ENCODE measurements around the gene SPRR1A.

SPRR1A gene

GRCh38 chr1:152946248-152946647 is 37.6 kb upstream of the SPRR1A start:
- no peaks in the 10 kb centered on the region for H3K9me3 ChIP-seq (ENCODE audit: control insufficient read depth, low read length)
- no peak overlapping the region for H2AFZ ChIP-seq (ENCODE audit: low read depth, low read length)
- no peaks in the 10 kb centered on the region for H3K4me1 ChIP-seq (ENCODE audit: control insufficient read depth, insufficient read depth, low read depth, low read length)
- peaks cover 0 to 20% of the 10 kb centered on the region in 2 experiments for H3K27me3 ChIP-seq (ENCODE audit: control insufficient read depth in 1 of 2, insufficient read depth in 1 of 2, low read length in 2 of 2)
- no peak overlapping the region for H2BK5ac ChIP-seq (ENCODE audit: low read depth, low read length, poor library complexity, severe bottlenecking)
- H3K27ac ChIP-seq (ENCODE audit: low read length, poor library complexity, severe bottlenecking) = no peak overlapping the region
- H2BK12ac ChIP-seq (ENCODE audit: low read length in 2 of 2) = no peak overlapping the region
- no peak overlapping the region for H3K9ac ChIP-seq (ENCODE audit: low read length)
- no peak overlapping the region for H3K23ac ChIP-seq (ENCODE audit: low read length in 2 of 2)
- no peak overlapping the region for H2BK15ac ChIP-seq (ENCODE audit: low read depth, poor library complexity, severe bottlenecking)
- H3K36me3 ChIP-seq (ENCODE audit: control insufficient read depth in 1 of 2, insufficient read depth in 2 of 2, low read depth in 1 of 2, low read length in 2 of 2) = no peaks in the 10 kb centered on the region
- H2BK120ac ChIP-seq (ENCODE audit: low read depth, low read length) = no peak overlapping the region
- H3K4ac ChIP-seq (ENCODE audit: low read depth in 1 of 2, low read length in 2 of 2) = no peak overlapping the region
- no peak overlapping the region for H3K18ac ChIP-seq (ENCODE audit: low read depth in 1 of 2, low read length in 2 of 2)
- no peak for DNase-seq
- H3K79me1 ChIP-seq (replicated peaks; ENCODE audit: low read length, poor library complexity, severe bottlenecking) = no peaks in the 10 kb centered on the region
- WGBS = 38% methylated on average over 3 of the region's 3 CpGs
- no peak overlapping the region for H4K91ac ChIP-seq (ENCODE audit: low read length)
- H2AK5ac ChIP-seq (ENCODE audit: low read length, severe bottlenecking) = no peak overlapping the region
- no peak overlapping the region for H3K4me2 ChIP-seq (ENCODE audit: low read length, poor library complexity, severe bottlenecking)
- H4K8ac ChIP-seq (ENCODE audit: low read length) = no peak overlapping the region
- H3K4me3 ChIP-seq (ENCODE audit: insufficient read depth in 1 of 2, low read depth in 1 of 2, low read length in 2 of 2) = no peak overlapping the region
- no peak overlapping the region for H3K14ac ChIP-seq (ENCODE audit: low read length in 2 of 2)

GRCh38 chr1:152946651-152947256 is 37.1 kb upstream of the SPRR1A start, which contains the start of gene SPRR5:
TSS of gene SPRR5 (plus strand) at chr1:152947206. CDS start at chr1:152948555, 1,349 bp downstream.
- H2BK12ac ChIP-seq (ENCODE audit: low read length in 2 of 2) = no peak within 1 kb of the TSS
- 48% methylated on average over 2 of the region's 4 CpGs for WGBS
- H2BK5ac ChIP-seq (ENCODE audit: low read depth, low read length, poor library complexity, severe bottlenecking) = no peak within 1 kb of the TSS
- H2BK15ac ChIP-seq (ENCODE audit: low read depth, poor library complexity, severe bottlenecking) = no peak within 1 kb of the TSS
- H3K9ac ChIP-seq (ENCODE audit: low read length) = no peak within 1 kb of the TSS
- H3K4me2 ChIP-seq (ENCODE audit: low read length, poor library complexity, severe bottlenecking) = no peak within 1 kb of the TSS
- H2AK5ac ChIP-seq (ENCODE audit: low read length, severe bottlenecking) = no peak within 1 kb of the TSS
- no peak within 1 kb of the TSS for H4K8ac ChIP-seq (ENCODE audit: low read length)
- no peaks in the 10 kb centered on the region for H3K9me3 ChIP-seq (ENCODE audit: control insufficient read depth, low read length)
- no peak within 1 kb of the TSS for H4K91ac ChIP-seq (ENCODE audit: low read length)
- no peak within 1 kb of the TSS for H3K4me3 ChIP-seq (ENCODE audit: insufficient read depth in 1 of 2, low read depth in 1 of 2, low read length in 2 of 2)
- no peak within 1 kb of the TSS for H3K27ac ChIP-seq (ENCODE audit: low read length, poor library complexity, severe bottlenecking)
- H3K27me3 ChIP-seq (ENCODE audit: control insufficient read depth in 1 of 2, insufficient read depth in 1 of 2, low read length in 2 of 2) = peaks cover 0 to 20% of the 10 kb centered on the region in 2 experiments
- no peaks in the 10 kb centered on the region for H3K4me1 ChIP-seq (ENCODE audit: control insufficient read depth, insufficient read depth, low read depth, low read length)
- no peak within 1 kb of the TSS for H3K18ac ChIP-seq (ENCODE audit: low read depth in 1 of 2, low read length in 2 of 2)
- no peak for DNase-seq
- H3K36me3 ChIP-seq (ENCODE audit: control insufficient read depth in 1 of 2, insufficient read depth in 2 of 2, low read depth in 1 of 2, low read length in 2 of 2) = no peaks in the 10 kb centered on the region
- H2AFZ ChIP-seq (ENCODE audit: low read depth, low read length) = no peak within 1 kb of the TSS
- H3K4ac ChIP-seq (ENCODE audit: low read depth in 1 of 2, low read length in 2 of 2) = no peak within 1 kb of the TSS
- H2BK120ac ChIP-seq (ENCODE audit: low read depth, low read length) = no peak within 1 kb of the TSS
- H3K14ac ChIP-seq (ENCODE audit: low read length in 2 of 2) = no peak within 1 kb of the TSS
- no peaks in the 10 kb centered on the region for H3K79me1 ChIP-seq (replicated peaks; ENCODE audit: low read length, poor library complexity, severe bottlenecking)
- no peak within 1 kb of the TSS for H3K23ac ChIP-seq (ENCODE audit: low read length in 2 of 2)

GRCh38 chr1:152951711-152952110 is 32.2 kb upstream of the SPRR1A start:
- Histone ChIP-seq H2BK15ac (ENCODE audit: low read depth, poor library complexity, severe bottlenecking) (no peak overlapping the region), H2AFZ (ENCODE audit: low read depth, low read length) (no peak overlapping the region), H3K27ac (ENCODE audit: low read length, poor library complexity, severe bottlenecking) (no peak overlapping the region), H3K4ac (ENCODE audit: low read depth in 1 of 2, low read length in 2 of 2) (no peak overlapping the region), H3K36me3 (ENCODE audit: control insufficient read depth in 1 of 2, insufficient read depth in 2 of 2, low read depth in 1 of 2, low read length in 2 of 2) (no peaks in the 10 kb centered on the region), H3K18ac (ENCODE audit: low read depth in 1 of 2, low read length in 2 of 2) (no peak overlapping the region), H3K27me3 (ENCODE audit: control insufficient read depth in 1 of 2, insufficient read depth in 1 of 2, low read length in 2 of 2) (peaks cover 0 to 20% of the 10 kb centered on the region in 2 experiments), H3K4me3 (ENCODE audit: insufficient read depth in 1 of 2, low read depth in 1 of 2, low read length in 2 of 2) (no peak overlapping the region), H2BK12ac (ENCODE audit: low read length in 2 of 2) (no peak overlapping the region), H3K23ac (ENCODE audit: low read length in 2 of 2) (no peak overlapping the region), H2BK120ac (ENCODE audit: low read depth, low read length) (no peak overlapping the region), H2BK5ac (ENCODE audit: low read depth, low read length, poor library complexity, severe bottlenecking) (no peak overlapping the region), H4K91ac (ENCODE audit: low read length) (no peak overlapping the region), H3K14ac (ENCODE audit: low read length in 2 of 2) (no peak overlapping the region), H2AK5ac (ENCODE audit: low read length, severe bottlenecking) (no peak overlapping the region), H3K79me1 (replicated peaks; ENCODE audit: low read length, poor library complexity, severe bottlenecking) (no peaks in the 10 kb centered on the region), H3K9ac (ENCODE audit: low read length) (no peak overlapping the region), H4K8ac (ENCODE audit: low read length) (no peak overlapping the region), H3K4me2 (ENCODE audit: low read length, poor library complexity, severe bottlenecking) (no peak overlapping the region), H3K4me1 (ENCODE audit: control insufficient read depth, insufficient read depth, low read depth, low read length) (no peaks in the 10 kb centered on the region), H3K9me3 (ENCODE audit: control insufficient read depth, low read length) (no peaks in the 10 kb centered on the region)
- WGBS = 70% methylated on average over 5 of the region's 5 CpGs
- DNase-seq = no peak

- no peak overlapping the region for H2BK15ac ChIP-seq (ENCODE audit: low read depth, poor library complexity, severe bottlenecking)
- no peak overlapping the region for H3K27ac ChIP-seq (ENCODE audit: low read length, poor library complexity, severe bottlenecking)
- H3K18ac ChIP-seq (ENCODE audit: low read depth in 1 of 2, low read length in 2 of 2) = no peak overlapping the region
- no peak overlapping the region for H4K91ac ChIP-seq (ENCODE audit: low read length)
- H2BK12ac ChIP-seq (ENCODE audit: low read length in 2 of 2) = no peak overlapping the region
- H3K14ac ChIP-seq (ENCODE audit: low read length in 2 of 2) = no peak overlapping the region
- no peak for DNase-seq
- no peak overlapping the region for H3K4me2 ChIP-seq (ENCODE audit: low read length, poor library complexity, severe bottlenecking)
- H4K8ac ChIP-seq (ENCODE audit: low read length) = no peak overlapping the region
- H3K9ac ChIP-seq (ENCODE audit: low read length) = no peak overlapping the region
- no peak overlapping the region for H3K4me3 ChIP-seq (ENCODE audit: insufficient read depth in 1 of 2, low read depth in 1 of 2, low read length in 2 of 2)
- H2AFZ ChIP-seq (ENCODE audit: low read depth, low read length) = no peak overlapping the region
- H3K79me1 ChIP-seq (replicated peaks; ENCODE audit: low read length, poor library complexity, severe bottlenecking) = no peaks in the 10 kb centered on the region
- H2AK5ac ChIP-seq (ENCODE audit: low read length, severe bottlenecking) = no peak overlapping the region
- no peaks in the 10 kb centered on the region for H3K36me3 ChIP-seq (ENCODE audit: control insufficient read depth in 1 of 2, insufficient read depth in 2 of 2, low read depth in 1 of 2, low read length in 2 of 2)
- H3K9me3 ChIP-seq (ENCODE audit: control insufficient read depth, low read length) = no peaks in the 10 kb centered on the region
- H3K4ac ChIP-seq (ENCODE audit: low read depth in 1 of 2, low read length in 2 of 2) = no peak overlapping the region
- no peak overlapping the region for H2BK120ac ChIP-seq (ENCODE audit: low read depth, low read length)
- H3K4me1 ChIP-seq (ENCODE audit: control insufficient read depth, insufficient read depth, low read depth, low read length) = no peaks in the 10 kb centered on the region
- peaks cover 0 to 11% of the 10 kb centered on the region in 2 experiments for H3K27me3 ChIP-seq (ENCODE audit: control insufficient read depth in 1 of 2, insufficient read depth in 1 of 2, low read length in 2 of 2)
- no peak overlapping the region for H2BK5ac ChIP-seq (ENCODE audit: low read depth, low read length, poor library complexity, severe bottlenecking)
- H3K23ac ChIP-seq (ENCODE audit: low read length in 2 of 2) = no peak overlapping the region
- 68% methylated on average over 7 of the region's 7 CpGs for WGBS
Measured at GRCh38 chr1:152953761-152954160, 30.1 kb upstream of the SPRR1A start.
